NCI-H187 (cell line): ENCODE data around the gene NFASC.
A peak's percentile ranks its signal among the peaks of the same experiment; 100 is the strongest.

Experiments
- DNase-seq, 2 experiments: peaks; one replicate each; lab custom pipeline; 2025; lab: John Stamatoyannopoulos, UW

Gene NFASC

GRCh38 chr1:204870160-204870912, at the start of gene NFASC:
Gene NFASC (plus strand): TSS chr1:204870862. CDS start chr1:204944316, 73,454 bp downstream.
- no peak for DNase-seq

DNA sequence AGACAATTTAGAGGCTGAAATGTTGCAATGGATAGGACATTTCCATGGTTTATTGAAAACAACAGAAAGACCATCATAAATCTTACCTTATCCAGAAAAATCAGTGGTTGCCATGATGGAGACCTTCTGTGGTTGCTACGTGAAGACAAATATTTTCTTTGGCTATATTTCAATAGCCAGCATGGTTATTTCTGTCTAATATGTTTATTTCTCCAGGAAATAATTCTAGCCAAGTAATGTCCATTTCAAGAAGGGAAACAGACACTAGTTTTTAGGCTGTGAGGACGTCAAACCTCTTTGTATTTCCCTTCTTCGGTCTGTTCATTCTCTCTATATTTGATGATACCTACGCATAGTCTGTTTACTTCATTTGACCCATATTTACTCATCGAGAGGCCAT, 49.2 kb upstream of the NFASC start:
- DNase-seq: no peak

- DNase-seq: no peak
Measured at GRCh38 chr1:204821924-204822323, 48.7 kb upstream of the NFASC start.

DNA sequence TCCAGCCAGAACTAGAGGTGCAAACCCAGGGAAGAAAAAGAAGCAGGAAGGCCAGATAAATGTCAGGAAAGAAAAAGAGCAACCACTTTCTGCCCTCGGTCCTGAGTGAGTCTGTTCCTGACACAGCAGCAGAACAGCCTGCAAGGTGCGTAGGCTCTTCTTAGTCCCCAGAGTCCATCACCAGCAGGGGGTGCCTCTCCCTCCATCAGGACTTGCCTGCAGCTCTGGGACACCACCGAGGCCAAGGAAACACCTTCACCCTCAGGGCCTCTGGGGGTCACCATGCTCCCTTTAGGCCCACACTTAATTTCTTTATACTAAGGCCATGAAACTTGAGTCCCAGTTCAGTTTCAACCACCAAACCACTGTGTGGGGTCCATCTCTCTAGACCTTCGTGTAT, 43.7 kb upstream of the NFASC start:
- no peak for DNase-seq

DNA sequence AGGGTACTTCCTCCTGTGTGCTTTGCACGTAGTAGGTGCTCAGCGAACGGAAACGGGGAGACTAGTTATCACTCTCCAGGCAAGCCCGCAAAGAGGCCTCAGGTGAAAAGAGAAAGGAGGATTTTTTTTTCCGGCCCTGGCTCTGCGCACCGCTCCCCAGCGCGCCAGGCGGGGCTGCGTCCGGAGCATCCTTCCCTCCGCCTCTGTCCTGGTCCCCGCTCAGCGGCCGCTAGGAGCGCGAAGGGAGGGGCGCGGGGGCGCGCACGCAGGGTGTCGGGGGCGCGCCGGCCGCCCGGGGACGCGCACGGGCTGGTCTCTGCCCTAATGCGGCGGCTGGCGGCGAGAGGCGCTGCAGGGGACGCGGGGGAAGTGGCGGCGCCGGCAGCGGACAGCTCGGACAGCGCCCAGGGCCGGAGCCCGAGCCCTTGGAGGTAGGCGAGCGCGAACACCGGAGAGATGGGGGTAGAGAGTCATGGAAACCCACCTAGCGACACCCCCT, 42.3 kb upstream of the NFASC start:
- DNase-seq: peak; percentile 91 to 95

DNA sequence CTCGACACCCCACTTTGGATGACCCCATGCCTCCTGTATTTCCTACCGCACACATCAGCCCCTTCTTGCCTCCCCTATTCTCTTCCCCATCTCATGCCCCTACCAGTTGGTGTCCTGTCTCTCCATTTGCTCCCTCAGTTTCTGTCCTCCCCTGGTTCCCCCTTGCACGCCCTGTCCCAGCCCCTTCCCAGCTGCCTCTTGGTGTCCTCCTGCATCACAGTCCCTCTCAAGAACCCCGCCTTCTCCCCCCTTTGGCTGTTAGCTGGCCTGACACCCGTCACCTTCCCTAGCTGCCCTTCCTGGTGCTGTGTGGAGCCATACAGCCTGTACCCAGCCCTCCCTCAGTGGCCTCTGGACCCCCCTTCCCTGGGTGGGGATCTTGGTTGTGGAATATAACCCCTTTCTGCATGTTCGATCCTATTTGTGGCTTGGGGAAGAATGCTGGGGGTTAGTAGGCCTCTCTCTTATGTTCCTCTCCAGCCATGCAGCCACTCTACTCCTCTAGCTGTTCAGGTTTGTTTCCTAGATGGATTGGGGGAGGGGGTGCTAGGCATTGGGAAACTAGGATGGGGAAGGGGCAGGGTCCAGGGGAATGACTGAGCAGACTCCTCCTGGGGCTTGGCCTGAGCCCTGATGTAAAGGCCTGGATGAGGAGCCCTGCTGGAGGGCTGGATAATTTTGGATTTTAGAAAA, 41.4 kb upstream of the NFASC start:
- peak in 1 of 2 experiments; percentile 24 for DNase-seq

- no peak for DNase-seq
Measured at GRCh38 chr1:204830747-204831146, 39.9 kb upstream of the NFASC start.

DNA sequence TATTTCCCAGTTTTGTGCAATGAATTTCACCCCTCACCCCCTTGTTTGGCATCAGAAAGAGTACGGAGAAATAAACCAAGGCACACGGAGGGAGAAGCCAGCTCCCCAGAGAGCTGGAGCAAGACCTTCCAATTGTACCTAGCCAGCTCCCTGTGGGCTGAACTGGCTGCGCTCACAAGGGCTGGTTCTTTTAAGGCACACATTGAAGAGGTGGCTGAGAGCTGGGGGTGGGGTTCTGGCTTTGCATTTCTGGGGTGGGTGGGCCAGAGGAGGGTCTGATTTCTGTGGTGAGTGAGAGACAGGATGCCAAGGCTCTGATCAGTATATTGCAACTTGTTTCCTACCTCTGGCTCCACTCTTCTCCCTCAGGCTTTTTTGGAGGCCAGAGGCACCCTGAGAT, 39.5 kb upstream of the NFASC start:
- DNase-seq: no peak

DNA sequence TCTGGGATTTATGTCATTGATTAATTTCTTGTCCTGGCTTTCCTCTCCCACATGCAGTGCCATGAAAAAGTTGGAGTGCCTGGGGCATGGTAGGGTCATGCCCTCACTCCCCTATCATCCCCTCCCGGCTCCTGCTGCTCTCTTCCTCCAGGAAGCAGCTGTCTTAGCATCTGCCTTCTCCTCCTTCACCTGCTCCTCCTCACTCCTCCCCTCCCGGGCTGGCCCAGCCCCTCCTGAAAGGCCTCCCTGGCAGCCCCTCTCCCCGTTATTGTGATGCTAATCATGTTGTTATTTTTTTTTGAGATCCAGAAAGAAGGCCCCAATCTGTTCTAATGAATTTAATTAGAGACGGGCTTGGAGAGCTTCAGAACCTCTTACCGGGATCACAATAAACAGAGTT, 36.3 kb upstream of the NFASC start:
- no peak for DNase-seq

- no peak for DNase-seq
Measured at GRCh38 chr1:204834752-204835151, 35.9 kb upstream of the NFASC start.

GRCh38 chr1:204835737-204836136, 34.9 kb upstream of the NFASC start:
- DNase-seq: no peak

DNA sequence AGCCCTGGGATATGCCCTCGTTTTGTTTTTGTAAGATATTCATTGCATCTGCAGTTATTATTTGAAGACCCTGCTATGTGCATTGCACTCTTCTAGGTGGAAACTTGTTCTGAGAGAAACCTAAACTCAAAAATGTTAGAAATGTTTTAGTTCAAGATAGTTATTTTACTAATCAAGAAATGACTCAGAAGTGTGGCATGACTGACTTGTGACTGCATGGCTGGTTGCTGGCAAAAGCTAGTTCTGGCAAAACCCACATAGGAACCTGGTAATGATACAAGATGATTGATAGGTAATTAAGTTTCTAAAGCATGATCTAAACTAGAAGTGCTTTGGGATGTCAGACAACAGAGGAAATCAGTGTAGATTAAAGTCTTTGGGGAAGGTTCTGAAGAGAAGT, 33.8 kb upstream of the NFASC start:
- no peak for DNase-seq

- no peak for DNase-seq
Measured at GRCh38 chr1:204837440-204838084, 33.1 kb upstream of the NFASC start.

DNA sequence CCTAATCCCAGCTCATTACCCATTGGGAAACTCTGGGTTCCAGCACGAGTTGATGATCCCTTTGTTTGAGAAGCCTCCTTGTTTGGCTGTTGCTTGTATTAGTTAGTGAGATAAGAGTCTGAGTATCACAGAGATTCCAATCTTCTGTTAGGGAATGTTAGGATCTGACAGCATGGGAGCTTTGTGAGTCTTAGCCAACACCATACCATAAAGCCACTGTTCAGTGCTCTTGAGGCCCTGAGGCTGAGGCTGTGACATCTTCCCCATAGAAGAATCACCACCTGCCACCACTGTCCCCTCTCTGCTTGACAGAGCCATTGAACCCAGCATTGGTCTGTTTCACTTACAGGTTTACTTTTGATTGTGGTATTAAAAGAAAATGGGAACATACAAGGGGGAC, 29.3 kb upstream of the NFASC start:
- no peak for DNase-seq

DNA sequence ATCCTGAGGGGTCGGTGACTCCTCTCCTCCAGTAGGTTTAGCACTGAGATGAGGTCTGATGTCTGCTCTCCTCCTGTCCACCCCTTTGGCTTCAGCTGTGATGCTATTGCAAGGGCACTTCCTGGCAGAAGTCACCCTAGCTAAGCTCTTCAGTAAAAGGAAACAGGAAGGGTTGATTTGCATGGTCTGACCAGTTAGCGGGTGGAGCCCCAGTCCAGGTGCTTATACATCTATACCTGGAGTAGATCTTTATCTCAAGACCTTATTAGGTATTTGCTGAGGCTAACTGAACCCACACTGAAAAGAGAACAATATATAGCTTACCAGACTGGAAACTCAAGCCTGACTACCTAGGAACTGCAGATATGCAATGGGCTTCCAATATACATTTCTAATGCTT, 28.9 kb upstream of the NFASC start:
- no peak for DNase-seq

- DNase-seq: no peak
Measured at GRCh38 chr1:204842369-204842768, 28.3 kb upstream of the NFASC start.

DNA sequence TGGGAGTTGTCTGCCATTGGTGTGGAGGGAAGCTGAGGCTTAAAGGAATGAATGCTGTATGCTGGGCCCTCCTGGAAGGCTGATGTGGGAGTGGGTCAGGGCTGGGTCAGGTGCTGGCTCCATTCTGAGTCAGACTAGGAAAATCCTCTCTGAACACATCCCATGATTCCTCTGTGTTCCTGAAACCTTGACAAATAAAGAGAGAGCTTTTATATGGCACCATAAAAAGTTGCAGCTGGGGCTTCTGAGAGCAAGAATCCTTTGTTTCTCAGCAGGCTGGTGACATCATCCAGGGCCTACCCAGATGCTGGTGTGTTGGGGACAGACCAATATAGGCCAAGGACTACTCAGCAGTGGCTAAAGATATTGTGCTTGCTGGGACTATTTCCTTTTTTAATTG, 27.8 kb upstream of the NFASC start:
- no peak for DNase-seq

DNA sequence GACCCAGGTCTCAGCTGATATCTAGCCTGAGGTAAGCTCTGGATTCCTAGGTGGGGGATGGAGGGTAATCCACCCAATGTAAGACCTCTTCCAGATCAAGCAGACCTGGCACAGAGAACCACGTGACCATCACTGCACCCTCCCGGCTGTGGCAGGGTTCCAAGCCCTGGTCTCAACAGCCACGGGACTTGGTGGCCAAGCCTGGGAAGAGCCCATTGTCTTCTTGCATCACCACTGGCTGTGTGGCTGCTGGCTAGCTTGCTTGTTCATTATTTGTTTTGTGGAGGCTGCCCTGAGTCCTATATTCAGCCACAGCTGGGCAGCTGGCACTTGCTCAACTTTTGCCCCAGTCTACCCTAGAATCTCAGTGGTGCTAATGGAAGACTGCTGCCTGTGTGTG, 24.1 kb upstream of the NFASC start:
- DNase-seq: no peak

GRCh38 chr1:204848579-204848978, 22.1 kb upstream of the NFASC start:
- no peak for DNase-seq

DNA sequence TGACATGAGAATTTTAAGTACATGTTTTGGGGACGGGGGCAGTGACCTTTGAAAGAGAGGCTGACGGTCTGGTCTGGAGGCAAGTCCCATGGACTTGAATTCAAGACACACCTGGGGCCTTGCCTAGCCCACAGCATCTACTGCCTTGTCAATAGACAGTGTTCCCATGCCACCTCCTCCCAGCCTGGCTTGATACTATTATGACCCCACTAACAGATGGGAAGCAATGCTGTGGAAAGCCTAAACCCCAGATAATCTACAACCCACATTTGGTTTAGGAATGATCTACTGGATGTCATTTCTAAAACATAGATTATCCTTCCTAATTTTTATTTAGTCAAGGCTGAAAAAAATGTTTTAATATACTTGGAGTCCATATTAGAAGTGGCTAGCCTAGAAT, 17.8 kb upstream of the NFASC start:
- no peak for DNase-seq

- DNase-seq: no peak
Measured at GRCh38 chr1:204853436-204853835, 17.2 kb upstream of the NFASC start.

DNA sequence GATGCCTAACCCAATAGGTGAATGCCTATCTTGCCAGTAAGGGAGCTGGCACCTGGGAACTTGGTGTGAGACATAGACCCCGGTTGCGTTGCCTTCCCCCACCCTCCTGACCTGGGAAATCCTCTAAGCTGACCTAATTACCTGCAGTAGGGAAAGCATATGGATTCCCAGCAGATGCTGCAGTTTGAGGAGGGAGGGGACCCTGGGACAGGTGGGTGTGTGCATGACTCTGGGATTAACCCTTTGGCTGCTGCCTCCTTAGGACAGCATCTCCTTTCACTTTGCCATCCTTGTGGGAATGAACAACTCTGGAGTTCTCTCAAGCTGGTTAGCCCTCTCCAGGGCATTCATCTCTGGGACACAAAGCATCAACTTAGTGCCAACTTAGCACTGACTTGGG, 16.4 kb upstream of the NFASC start:
- DNase-seq: no peak

DNA sequence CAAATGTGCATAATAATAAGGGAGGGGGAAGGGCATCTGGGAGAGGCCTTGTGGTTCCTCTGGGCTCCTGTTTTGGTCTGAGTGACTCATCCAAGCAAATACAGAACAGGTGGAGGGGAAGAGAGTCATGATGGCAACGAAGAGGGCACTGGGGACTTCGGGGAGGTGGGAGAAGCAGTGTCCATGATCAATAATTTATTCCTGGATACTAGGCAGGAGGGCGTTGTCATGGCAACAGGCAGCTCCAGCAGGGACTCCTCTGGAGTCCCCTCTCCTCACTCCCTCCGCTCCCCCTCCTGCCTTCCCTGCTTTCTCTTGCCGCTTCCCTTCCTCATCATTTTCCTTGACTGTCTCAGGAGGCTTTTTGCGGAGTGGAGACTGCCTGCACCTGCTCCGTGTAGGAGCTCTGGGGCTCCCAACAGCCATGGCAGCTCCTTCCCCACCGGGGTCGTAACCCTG, 12.3 kb upstream of the NFASC start:
- DNase-seq: peak; percentile 39 to 77
